CD4-positive, alpha-beta T cell treated with Interleukin-17A for 1 hour (primary cell): ENCODE results near the gene MICAL3.
A peak's percentile ranks its signal among the peaks of the same experiment; 100 is the strongest.
"Not testable (repeated sequence)": the region's sequence is repeated elsewhere in the genome, so short reads cannot be mapped to it uniquely, and the experiment has no call there.

ENCODE experiments used
- DNase-seq: peaks from one replicate; pipeline ENCODE4 v3.0.0-alpha.2; 2020

MICAL3 gene

DNA sequence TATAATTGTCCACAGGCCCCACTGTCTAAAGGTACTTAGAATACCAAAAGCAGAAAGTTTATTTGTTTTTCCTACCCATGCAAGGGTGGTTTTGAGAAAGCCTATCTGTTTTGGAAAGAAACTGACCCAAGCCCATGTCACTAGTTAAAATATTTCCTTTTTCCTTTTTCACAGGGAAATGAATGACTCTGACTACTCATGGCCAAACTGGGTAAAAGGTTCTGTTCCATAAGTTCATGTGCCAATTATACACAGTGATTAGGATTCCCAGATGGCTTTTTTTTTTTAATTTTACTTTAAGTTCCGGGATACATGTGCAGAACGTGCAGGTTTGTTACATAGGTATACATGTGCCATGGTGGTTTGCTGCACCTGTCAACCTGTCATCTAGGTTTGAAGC, 31.4 kb downstream of the MICAL3 start:
- not testable (repeated sequence) for DNase-seq

DNA sequence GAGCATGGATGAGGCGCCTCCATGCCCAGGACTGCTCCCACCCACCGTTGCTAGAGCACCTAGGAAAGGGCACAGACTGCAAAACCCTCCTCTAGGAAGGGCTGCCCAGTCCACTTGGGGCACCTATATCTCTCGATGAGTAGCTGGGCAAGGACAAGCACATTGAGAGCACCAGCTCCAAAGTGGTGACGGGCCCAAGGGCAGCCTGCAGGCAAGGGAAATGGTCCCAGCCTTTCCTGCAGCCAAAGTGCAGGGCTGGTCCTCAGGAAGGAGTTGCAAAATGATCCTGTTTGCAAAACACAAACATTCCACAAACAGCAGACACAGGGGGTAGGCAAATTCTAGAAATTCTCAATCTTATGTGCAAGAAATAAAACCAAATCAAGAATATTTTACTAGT, 32.4 kb downstream of the MICAL3 start:
- not testable (repeated sequence) for DNase-seq

GRCh38 chr22:17990942-17991341, 33.4 kb downstream of the MICAL3 start:
- no peak for DNase-seq

DNA sequence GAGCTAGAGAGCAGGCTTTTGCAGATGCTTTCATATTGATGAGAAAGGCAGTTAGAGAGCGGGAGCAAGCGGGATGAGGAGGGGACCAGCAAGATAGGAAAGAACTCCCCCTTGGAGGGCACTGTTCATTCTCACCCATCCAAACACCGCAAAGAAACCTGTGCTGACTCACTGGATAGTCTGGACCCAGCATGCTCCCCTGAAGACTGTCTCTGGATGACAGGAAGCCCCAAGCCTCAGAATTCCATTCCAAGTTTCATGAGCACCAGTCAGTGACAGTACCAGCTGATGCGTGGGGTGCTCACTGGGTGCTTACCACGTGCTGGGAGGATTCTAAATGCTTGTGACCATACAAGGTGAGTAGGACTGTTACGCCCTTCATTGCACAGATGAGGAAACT, 34.2 kb downstream of the MICAL3 start:
- no peak for DNase-seq

DNA sequence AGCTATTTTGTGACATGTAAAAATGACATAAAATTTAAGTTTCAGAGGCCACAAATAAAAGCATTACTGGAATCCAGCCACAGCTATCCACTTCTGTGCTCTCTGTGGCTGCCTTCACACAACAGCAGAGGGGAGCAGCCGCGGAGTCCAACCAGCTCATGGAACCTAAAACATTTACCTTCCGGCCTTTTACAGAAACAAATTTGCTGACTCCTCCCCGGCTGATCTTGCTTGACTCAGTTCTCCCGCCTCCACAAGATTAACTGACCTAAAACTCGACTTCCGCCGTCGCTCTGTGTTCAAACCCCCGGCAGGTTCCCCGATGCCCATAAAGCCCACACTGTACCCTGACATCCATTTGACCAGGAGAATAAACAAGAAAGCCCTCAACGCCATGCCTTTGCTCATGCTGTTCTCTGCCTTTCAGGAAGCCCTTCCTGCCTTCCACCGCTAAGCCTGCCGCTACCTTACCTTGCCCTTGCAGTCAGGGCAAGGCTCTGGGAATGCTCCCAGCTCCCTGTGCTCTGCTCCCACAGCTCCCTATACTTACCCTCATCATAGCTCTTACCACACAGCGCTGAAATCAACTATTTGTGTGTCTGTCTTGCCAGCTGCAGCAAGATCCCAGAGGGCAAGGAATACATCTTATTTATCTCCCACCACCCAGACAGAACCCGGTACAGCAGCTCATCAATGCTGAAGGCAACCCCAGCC, 35.4 kb downstream of the MICAL3 start:
- DNase-seq, result no peak

- DNase-seq, result no peak
Observed at GRCh38 chr22:17985606-17986005, 38.8 kb downstream of the MICAL3 start.

DNA sequence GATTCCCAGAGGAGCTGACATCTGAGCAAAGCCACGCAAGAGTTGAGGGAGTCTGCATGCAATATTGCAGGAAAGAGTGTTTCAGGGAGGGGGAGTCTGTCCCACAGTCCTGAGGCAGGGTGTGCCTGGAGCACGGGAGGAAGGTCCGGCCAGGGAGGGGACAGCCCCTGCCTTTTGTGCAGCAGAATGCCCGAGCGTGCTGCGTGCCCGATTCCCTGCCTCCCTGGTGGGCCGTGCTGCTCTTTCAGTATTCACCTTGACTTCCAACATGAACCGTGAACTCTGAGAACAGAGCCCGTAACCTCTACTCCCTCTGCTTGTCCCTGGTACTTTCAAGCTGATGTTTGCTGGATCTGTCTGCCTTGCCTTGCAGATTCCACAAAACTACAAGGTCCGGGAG, 39.3 kb downstream of the MICAL3 start:
- DNase-seq, result not testable (repeated sequence)

DNA sequence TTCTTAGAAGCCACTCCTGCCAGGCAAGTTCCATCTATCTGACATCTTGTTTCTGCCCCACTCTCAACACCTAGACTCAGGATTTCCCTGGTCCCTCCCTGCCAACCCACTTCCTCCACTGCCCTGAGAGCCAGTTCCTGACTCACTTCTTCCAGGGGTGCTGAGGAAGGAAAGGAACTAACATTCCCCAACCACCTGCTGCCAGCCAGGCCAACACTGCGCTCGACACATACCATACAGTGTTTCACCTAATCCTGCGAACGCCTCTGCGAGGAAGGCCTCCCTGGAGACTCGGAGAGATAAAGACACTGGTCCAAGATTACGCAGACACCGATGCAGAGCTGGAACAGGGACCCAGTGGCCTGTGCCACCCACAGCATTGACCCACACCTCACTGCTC, 40.2 kb downstream of the MICAL3 start:
- DNase-seq, result no peak

- DNase-seq, result no peak
Observed at GRCh38 chr22:17982572-17983141, 41.7 kb downstream of the MICAL3 start.

GRCh38 chr22:17981497-17981896, 42.9 kb downstream of the MICAL3 start:
- DNase-seq, result no peak

DNA sequence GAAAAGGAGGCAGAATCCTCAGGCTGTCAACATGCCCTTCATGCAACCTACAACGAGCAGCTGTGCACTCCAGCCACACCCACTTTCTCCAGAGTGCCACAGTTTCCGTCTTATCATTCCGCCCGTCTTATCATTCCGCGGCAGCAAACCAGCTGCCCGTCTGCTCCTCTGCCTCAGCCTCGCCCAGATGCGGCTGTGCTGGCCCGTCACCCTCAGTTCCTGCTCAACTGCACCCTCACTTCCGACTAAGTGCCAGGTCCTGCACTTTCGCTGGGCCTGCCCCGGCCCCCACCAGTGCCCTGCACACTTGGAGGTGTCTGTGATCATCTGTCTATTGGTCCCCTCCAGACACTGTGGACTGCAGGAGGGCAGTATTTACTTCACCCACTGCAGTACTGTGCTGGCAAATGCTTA, 43.7 kb downstream of the MICAL3 start:
- DNase-seq, result peak; percentile 55

- DNase-seq, result no peak
Observed at GRCh38 chr22:17980015-17980590, 44.3 kb downstream of the MICAL3 start.

DNA sequence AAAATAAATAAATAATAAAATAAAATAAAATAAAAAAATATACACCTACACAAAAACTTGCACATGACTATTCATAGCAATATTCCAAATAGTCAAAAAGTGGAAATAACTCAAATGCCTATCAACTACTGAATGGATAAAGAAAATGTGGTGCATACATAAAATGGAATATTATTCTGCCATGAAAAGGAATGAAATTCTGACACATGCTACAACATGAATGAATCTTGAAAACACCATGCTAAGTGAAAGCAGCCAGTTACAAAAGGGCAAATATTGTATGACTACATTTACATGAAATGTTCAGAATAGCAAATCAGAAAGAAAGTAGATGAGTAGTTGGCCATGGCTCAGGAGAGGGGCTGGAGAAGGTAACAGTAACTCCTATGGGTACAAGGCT, 46.3 kb downstream of the MICAL3 start:
- no peak for DNase-seq

DNA sequence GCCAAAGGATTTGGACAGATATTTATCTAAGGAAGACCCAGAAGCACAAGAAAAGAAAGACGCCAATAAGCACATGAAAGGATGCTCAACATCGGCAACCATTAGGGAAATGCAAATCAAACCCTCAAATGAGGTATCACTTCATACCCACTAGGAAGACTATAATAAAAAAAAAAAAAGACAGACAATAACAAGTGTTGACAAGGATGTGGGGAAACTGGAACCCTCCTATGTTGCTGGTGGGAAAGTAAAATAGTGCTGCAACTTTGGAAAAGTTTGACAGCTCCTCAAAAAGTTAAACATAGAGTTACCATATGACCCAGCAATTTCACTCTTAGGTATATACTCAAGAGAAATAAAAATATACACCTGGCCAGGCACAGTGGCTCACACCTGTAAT, 47.0 kb downstream of the MICAL3 start:
- DNase-seq, result no peak

DNA sequence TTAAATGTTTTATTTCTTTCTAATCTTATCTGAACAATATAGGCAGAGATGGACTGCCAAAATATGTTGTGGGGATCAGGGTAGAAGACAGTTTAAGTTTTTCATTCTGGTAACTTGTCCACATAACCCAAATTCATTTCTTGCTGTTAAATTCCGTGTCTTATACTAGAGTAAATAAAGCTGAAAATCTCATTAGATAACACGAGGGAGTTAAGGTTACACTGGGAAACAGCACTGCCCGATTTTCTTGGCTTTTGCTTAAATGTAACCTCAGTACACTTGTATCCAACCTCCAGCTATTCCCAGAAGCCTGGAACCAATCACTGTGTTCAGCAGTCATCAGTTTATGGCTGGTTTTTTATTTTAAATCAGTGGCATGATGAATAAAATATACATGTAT, 48.2 kb downstream of the MICAL3 start:
- DNase-seq, result no peak

DNA sequence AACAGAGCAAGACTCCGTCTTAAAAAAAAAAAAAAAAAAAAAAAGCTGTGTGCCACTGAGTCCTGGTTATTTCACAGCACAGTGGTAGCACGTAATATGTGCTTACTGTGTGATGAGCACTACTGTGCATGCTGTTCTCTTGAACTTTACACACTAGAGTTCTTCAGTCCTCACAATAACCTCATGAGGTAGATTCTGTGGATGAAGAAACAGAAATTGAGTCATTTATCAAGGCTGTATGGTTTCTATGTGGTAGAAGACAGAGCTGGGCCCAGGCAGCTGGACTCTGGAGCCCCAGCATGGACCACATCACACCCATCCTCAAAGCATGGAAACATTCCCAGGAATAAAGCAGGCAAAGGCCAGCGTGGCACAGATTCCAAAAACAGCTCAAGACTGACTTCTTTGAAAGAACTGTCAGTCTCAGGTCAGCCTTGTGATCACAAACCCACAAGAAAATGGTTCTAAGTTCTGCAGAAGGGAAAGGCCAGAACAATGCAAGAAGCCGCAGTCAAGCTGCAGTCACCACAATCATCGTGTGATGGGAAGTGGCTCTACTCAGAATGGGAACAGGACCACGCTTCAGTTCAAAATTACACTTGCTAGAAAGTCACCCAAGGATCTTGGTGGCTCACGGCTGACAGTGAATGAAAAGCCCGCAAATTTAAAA, 49.5 kb downstream of the MICAL3 start:
- DNase-seq, result no peak

DNA sequence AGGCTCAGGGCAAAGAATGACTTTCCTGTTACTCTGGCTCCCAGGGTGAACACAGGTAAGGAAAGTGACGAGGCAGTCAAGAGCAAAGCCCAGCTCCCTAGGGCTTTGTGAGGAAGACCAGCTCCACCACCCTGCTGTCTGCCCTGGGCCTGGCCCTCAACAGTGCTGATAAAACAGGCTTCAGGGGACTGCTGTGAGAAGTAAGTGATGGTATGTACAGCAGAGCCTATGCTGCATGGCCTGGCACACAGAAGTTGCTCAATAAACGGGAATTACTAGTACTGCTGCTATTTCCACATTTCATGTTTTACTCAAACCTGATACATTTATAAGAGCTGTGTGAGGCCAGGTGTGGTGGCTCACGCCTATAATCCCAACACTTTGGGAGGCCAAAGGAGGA, 50.3 kb downstream of the MICAL3 start:
- DNase-seq, result no peak

DNA sequence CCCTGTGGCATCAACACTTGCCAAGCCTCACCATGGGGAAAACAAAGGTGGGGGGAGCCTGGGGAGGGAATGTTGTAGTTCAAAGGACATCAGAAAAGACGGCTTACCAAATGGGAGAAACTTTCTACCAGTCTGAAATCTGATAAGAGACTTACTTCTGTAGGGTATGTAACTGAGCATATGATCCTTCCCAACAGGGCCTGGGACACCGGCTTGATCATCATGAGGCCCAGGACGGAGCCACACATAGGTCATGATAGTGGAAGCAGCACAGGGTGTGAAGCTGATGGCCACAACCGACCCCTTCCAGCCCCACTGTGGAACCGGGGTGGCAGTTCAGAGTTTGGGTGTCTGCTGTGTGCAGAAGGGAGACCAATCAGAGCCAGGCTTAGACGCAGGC, 51.1 kb downstream of the MICAL3 start:
- DNase-seq, result no peak

DNA sequence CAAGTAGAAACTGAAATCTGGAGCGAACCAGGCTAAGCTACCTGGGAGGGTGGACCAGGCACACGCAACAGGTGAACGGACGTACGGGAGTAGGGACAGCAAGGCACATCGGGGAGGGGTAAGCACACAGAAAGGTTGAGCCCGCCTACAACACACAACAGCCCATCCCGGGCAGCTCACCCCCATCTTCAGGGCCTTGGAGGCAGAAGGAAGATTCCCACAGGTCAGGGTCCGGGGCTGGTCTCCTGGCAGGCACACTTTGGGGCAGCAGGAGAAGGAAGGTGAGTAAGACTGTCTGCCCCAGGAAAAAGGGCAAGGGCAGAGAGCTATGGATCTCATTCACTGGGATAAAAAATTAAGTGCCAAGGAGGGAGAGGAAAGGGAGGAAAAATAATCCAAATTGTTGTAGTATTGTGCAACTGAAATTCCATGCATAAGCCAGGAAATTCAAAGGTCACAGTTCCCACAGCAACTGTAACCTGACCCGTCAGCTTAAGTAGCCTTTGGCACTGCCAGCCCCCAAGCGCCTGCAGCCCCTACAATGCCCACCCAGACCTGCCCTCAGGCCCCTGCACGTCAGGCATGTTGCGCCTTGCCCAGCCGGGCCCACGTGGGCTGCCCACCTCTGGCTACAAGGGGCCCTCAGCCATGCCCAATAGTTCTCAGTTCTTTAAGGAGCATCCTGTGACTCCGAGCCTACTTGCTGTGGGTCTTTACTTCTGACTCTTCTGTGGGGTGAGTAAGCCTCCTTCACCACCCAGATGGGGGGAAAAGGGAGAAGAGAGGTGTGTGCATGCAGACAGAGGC, 51.8 kb downstream of the MICAL3 start:
- no peak for DNase-seq

DNA sequence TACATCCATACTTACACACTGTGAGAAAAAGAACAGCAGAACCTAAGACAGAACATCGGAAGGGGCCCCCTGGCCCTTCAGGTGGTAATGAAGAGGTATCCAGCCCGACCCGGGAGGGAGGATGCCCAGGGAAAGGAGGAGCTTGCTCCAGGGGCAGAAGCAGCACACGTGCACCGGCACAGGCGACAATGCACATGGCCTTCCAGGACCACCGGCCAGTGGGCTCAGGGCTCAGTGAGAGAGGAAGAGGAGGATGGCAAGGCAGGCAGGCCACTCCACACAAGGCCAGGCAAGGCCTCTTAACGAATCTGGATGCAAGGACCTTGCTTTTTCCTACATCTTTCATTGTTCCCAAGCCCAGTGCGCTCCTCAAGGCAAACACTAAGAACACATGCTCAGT, 52.6 kb downstream of the MICAL3 start:
- no peak for DNase-seq

DNA sequence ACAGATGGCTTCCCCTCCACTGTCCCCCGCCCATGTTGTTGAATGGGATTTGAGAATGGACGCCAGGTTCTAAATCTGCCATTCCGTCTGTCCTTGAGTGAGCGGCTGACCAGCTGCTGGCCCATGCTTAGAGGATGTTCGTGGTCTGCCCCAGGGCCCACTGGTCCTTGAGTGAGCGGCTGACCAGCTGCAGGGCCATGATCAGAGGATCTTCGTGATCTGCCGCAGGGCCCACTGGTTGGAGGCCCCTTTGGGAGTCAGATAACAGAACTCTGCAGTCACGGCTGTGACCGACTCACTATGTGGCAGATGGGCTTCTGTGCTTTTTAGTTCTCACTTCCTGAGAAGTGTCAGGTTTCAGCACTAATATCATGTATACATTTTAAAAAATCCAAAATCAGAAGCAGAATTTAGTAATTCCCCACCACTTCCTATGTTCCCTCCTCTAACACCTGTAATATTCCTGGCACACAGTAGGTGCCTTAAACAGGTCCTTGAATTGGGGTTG, 54.1 kb downstream of the MICAL3 start:
- no peak for DNase-seq

GRCh38 chr22:17969701-17970113, 54.7 kb downstream of the MICAL3 start:
- no peak for DNase-seq

GRCh38 chr22:17968126-17968525, 56.2 kb downstream of the MICAL3 start:
- DNase-seq, result no peak
